ENCODE results near the gene SPINK4.
A peak's percentile ranks its signal among the peaks of the same experiment; 100 is the strongest.

DNA sequence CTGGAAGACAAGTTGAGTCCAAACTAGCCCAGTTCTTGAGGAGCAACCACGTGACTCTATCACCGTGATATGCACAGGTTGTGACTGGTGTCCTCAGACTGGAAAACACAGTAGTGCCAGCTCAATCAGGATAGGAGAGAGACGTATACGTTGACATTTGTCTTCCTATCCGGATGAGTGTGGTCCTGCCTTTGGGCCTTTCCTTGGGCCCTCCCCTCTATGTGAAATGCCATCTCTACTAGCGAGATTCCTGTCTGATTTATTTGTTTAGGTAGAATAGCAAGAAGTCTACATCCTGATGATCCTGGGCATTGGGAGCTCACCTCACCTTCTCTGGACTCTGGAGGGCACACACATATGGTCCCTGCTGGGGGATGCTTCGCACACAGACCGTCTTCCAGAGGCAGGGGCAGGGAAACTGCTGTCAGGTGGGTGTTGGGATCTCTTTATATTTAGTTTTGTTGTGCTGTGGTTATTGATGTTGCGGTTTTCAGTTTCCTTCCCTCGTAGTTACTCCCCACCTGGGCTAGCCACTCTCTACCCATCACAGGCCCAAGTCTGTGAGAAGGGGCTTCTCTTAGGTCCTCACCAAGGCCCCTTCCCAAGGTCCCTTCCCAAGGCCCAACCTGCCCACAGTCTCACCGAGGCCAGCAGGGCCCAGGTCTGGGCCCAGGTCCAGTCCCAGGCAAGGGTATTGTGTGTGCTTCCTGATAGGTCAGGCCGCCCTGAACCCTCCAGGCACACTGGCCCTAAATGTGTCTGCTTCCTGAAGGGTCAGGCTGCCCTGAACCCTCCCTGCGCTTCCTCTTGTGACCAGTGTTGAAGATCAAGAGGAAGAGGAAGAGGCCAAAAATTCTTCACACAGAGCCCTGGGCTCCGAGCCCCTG is 19.0 kb upstream of the SPINK4 start:
- TF ChIP-seq PAX5 (IDR thresholded peaks at IDR 0.05; ENCODE audit: insufficient read depth, low read length, severe bottlenecking) (no peak), POLR2A (IDR thresholded peaks at IDR 0.05; ENCODE audit: low read depth, low read length) (no peak), POLR2AphosphoS5 (IDR thresholded peaks at IDR 0.05; ENCODE audit: low read depth, low read length) (no peak), SPI1 (IDR thresholded peaks at IDR 0.05; ENCODE audit: low read depth, low read length) (peak; percentile 71), TAF1 (IDR thresholded peaks at IDR 0.05; ENCODE audit: low read depth, low read length) (no peak), POU2F2 (IDR thresholded peaks at IDR 0.05; ENCODE audit: low read depth, low read length) (no peak)
